Peyer's patch (tissue), 4 donors: ENCODE results near the gene ONECUT1.

Source experiments
- POLR2A ChIP-seq, 2 donors: fragments of 450-650 bp; IDR thresholded peaks; one replicate each; pipeline ENCODE4 v1.5.1; 2017; ENCODE audit warnings: antibody characterized with exemption in 2 of 2, mild to moderate bottlenecking in 2 of 2, moderate library complexity in 2 of 2
- TF ChIP-seq, protein P1 (sequence below), 6 experiments: fragments of 450-650 bp in 4 of 6; fragments of 200-600 bp in 2 of 6; sonication (generic) in 1 of 6; IDR thresholded peaks; one replicate each; pipeline ENCODE4 v1.5.1; 2017 to 2019; ENCODE audit warnings: antibody characterized with exemption in 6 of 6, mild to moderate bottlenecking in 3 of 6, moderate library complexity in 1 of 6

DNA sequence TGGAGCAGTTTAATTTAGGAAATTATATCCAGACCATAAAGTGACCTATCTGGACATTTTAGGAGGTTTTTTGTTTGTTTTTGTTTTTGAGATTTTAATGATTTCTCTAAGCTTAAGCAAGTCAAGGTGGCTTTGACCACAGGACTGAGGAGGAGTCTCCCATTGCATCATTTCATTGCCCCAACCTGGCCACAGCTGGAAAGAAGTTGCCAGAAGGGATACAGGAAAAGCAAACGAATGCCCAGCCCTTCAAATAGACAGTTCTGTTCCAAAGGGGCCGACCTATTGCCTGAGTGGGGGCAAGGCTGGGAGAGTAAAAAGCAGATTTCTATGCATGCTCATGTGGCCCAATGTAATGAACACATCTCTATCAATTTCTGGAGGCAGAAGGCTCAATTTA is 12.0 kb upstream of the ONECUT1 start:
- TF ChIP-seq, protein P1, sequence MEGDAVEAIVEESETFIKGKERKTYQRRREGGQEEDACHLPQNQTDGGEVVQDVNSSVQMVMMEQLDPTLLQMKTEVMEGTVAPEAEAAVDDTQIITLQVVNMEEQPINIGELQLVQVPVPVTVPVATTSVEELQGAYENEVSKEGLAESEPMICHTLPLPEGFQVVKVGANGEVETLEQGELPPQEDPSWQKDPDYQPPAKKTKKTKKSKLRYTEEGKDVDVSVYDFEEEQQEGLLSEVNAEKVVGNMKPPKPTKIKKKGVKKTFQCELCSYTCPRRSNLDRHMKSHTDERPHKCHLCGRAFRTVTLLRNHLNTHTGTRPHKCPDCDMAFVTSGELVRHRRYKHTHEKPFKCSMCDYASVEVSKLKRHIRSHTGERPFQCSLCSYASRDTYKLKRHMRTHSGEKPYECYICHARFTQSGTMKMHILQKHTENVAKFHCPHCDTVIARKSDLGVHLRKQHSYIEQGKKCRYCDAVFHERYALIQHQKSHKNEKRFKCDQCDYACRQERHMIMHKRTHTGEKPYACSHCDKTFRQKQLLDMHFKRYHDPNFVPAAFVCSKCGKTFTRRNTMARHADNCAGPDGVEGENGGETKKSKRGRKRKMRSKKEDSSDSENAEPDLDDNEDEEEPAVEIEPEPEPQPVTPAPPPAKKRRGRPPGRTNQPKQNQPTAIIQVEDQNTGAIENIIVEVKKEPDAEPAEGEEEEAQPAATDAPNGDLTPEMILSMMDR (IDR thresholded peaks at IDR 0.05): no peak
- no peak for TF ChIP-seq POLR2A (IDR thresholded peaks at IDR 0.05)
